ENCODE measurements around the gene STMN1.
"Not testable (repeated sequence)": the region's sequence is repeated elsewhere in the genome, so short reads cannot be mapped to it uniquely, and the experiment has no call there.

STMN1 gene

DNA sequence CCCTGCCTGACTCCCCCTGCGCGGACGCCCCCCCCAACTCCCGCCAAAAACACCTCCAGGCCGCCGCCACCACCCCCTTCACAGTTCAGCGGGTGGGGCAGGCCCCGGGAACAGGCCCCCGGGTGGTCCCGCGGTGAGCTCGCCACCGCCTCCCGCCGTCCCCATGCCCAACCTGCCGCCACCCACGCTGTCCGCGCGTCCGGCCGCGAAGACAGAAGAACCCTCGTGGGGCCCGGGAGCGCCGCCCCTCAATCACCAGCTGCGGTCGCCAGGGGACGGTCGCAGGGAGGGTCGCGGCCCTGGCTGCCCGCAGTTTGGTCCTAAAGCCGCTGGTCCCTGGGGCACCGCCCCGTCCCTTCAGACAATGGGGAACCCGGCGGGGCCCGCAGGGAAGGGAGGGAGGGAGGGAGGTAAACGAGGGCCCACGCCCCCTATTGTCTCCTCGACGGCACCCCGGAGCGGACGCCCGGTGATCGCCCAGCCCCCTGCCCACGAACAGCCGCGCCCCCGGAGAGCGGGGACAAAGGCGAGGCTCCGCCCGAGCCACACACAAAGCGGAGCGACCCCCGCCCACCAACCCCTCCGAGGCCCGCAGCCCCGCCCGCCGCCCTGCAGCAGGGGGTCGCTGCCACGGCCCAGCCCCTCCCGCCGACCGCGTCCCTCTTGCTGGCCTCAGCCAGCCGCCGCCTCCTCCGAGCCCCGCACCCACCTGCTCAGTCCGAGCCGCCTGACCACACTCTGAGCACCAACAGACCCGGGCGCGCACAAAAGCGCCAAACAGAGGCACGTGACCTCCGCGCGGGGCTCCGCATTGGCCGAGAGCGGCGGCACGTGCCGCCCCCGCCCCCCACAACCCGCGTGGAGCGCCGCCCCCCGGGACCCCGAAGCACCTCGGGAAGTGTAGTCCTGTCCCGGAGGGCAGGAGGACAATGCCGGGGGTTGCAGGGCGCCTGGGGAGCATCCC, at the start of gene STMN1:
Gene STMN1, minus strand, starts transcription at position 740 of the 964 bp plus-strand sequence. CDS start 1,743 bp downstream, outside the sequence.
- DNase-seq (ENCODE audit: low read depth, low spot score): peak; percentile 97

DNA sequence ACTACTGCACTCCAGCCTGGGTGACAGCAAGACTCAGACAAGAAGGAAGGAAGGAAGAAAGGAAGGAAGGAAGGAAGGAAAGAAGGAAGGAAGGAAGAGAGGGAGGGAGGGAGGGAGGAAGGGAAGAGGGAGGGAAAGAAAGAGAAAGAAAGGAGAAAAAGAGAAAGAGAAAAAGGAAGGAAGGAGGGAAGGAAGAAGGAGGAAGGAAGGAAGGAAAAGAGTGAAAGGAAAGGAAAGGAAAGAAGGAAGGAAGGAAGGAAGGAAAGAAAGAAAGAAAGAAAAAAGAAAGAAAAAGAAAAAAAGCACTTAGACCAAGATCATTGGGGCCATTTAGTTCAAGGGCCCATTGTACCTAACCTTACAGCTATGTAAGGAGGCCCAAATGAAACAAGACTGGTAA, 49.3 kb upstream of the STMN1 start:
- no peak for DNase-seq (ENCODE audit: low read depth, low spot score)

DNA sequence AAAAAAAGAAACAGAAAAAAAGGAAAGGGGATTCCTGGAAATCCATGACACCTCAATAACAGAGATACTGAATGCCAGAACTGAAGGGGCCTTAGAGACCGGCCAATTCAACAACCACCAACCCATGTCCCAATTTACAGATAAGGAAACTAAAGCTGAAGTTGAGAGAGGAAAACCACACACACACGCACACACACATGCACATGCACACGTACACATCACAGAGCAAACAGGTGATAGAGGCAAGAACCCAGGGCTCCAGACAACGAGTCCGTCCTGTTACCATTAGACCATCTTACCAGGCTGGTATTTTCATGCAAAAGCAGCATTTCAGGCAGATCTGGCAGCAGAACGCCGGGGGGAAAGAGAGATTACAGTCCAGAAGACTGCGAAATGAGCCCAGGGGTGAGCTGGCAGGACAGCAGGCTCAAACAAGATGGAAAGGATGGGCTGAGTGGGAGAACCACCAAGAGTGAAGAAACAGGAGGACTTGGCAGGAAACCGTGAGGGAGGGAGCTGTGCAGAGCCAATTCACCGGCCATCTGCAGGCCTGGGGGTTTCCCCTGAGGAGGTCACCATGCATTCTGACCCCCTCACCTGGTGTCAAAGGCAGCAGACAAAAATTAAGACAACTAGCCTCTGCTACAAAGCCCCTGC, 48.2 kb upstream of the STMN1 start:
- DNase-seq (ENCODE audit: low read depth, low spot score): peak; percentile 33

DNA sequence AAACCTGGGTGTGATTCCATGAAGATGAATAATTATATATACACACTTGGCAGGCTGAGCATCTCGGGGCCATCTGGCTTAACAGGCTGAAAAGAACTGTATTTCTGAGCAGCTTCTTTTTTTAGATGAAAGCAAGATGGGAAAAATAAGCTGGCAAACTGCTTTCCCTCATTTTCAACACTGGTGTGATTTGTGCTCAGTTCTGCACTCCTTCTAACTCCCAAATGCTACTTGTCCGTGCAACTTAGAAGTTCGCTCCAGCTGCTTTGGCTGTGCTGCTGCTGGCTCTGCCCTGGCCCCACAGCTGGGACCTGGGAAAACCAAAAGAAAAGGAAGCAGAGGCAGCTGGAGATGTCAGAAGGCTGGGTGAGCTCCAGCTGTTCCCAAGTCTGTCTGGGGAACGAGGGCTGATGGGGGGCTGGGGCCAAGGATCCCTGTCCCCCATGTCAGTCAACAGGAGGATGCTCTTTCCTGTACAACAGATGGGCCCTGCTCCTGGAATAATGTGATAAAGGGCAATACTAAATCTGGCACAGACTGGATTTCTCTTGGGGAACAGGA, 46.7 kb upstream of the STMN1 start:
- no peak for DNase-seq (ENCODE audit: low read depth, low spot score)

DNA sequence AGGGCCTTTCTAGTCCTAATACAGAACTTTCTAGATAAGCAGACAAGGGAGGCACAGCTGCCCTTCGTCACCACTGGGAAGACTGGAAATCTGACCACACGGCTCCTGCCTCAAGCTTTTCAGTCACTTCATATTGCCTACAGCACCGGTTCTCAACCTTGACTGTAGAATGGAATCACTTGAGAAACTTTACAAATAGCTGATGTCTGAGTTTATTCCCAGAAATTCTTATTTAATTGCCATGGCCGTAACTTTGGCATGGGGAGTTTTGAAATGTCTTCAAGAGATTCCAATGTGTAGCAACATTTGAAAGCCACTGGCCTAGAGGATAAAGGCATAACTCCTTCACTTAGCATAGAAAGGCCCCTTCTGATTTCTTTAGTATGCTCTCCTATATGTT, 42.4 kb upstream of the STMN1 start:
- no peak for DNase-seq (ENCODE audit: low read depth, low spot score)

DNA sequence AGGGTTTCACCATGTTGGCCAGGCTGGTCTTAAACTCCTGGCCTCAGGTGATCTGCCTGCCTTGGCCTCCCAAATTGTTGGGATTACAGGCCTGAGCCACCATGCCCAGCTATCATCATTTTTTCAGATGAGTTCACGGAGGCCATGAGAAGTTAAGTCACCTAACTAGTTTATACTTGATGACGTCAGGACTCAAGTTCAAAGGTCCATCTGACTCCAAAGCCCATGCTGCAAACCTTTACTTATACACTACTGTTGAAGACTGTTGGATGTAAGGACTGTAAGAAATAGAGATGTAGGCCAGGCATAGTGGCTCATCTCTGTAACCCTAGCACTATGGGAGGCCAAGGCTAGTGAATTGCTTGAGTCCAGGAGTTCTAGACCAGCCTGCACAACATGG, 40.8 kb upstream of the STMN1 start:
- no peak for DNase-seq (ENCODE audit: low read depth, low spot score)

DNA sequence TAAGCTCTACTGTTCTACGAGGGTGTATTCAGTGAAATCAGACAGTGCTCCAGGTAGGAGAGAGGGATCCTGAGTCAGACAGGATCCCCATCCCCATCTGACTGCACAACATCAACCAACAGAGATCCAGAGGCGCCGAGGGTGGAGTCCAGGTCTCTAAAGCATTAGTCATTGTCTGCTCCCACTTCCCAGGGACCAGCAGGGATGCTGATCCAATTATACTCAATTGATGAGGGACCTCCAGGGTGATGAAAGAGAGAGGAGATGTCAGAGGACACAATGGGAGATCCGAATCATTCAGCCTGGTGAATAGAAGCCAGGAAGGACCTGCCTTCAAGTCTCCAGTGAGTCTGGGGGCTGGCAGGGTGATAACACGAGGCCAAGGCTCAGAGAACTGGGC, 39.5 kb upstream of the STMN1 start:
- DNase-seq (ENCODE audit: low read depth, low spot score): peak; percentile 37

DNA sequence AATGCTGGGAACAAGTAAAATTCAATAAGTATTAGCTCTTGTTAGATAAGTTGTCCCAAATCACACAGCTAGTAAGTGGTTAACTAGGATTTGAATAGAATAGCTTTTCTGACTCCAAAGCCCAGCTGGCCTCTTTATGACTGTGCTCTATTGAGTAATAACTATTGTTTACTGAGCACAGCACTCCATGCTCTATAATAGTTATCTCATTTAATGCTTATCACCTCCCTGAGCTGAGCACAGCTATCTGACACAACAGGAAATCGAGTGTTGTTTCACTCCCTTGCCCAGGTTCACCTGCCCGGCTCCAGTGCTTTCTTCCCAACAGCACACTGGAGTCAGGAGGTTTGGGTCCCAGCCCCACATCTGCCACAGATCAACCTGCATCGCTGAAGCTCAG, 38.8 kb upstream of the STMN1 start:
- DNase-seq (ENCODE audit: low read depth, low spot score): no peak

DNA sequence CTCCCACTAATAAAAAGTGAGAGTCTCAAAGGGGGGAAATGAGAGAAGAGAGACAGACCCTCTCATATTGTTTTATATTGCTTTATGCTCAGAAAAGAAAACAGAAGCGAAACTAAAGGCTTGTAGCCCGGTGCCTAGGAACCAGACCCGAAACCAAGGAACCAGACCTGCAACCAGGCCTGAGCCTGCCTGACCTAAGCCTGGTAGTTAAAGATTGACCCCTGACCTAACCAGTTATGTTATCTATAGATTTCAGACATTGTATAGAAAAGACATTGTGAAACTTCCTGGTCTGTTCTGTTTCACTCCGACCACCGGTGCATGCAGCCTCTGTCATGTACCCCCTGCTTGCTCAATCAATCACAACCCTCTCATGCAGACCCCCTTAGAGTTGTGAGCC, 37.3 kb upstream of the STMN1 start:
- not testable (repeated sequence) for DNase-seq (ENCODE audit: low read depth, low spot score)

DNA sequence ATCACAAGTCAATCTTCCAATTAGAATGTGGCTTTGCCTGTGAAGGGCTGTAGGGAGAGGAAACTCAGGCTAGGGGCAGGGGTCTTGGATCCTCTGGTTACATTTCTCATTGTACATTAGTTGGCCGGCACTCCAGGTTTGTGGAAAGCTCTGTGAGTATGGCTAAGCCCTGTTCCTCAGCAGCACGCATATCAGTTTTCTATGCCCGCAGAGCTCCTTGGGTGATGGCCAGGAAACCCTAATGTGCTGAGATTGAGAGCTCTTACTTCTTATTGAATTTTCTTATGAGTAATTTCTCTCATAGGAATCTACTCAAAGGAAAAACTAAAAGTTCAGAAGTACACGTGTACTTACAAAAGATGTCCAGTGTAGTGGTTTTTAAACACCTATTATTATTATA, 30.7 kb upstream of the STMN1 start:
- no peak for DNase-seq (ENCODE audit: low read depth, low spot score)

DNA sequence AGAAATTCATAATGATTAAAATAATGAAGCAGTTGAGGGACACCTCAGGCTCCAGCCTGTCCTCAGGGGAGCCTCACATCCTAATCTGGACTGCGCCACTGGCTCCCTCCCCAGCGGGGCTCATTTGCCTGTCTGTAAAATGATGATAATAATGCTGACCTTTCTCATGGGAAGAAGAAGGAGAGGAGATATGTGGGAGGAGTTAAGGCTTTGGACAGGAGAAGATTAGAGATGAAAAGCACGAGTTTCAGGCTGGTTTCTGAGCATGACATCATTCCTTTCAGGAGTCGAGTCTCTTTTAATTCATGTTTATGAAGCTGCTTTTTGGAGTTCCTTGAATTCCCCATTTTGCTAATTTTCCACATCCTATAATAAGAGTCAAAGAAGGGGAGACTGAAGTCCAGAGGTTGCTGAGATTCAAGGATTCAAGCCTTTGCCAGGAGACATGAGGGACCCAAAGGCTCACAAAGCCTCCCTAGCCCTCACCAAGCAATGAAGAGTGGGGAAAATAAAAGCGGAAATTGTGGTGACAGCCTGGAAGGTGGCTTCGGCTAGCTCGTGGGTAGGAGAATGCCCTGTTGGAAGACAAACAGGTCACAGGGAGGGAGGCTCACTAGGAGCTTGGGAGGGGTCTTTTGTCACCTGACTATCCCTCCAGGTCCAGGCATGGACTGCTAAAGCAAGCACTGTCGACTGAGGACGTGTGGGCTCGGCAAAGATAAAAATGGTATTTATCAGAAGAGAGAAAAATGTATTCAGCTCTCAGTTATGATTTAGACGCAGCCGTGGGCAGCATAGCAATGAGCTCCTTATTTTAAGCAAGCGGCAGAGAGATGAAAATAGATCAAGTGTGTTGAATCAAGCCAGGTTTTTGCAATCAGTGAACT, 27.5 kb upstream of the STMN1 start:
- no peak for DNase-seq (ENCODE audit: low read depth, low spot score)

DNA sequence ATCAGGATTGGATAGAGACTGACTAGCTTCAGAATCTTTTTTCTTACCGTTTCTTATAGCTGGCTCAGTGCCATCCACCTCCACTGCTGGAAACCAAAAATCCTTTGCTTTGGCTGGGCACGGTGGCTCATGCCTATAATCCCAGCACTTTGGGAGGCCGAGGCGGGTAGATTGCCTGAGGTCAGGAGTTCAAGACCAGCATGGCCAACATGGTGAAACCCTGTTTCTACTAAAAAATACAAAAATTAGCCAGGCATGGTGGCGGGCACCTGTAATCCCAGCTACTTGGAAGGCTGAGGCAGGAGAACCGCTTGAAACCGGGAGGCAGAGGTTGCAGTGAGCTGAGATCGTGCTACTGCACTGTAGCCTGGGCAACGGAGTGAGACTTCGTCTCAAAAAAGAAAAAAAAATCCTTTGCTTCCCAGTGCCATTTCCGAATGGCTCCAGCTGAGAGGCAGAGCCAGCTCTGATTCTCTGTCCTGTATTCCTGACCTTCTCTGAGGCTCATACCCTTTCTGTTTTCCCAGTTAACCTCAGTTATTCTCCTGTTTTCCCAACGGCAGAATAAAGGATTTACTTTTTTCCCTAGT, 26.7 kb upstream of the STMN1 start:
- not testable (repeated sequence) for DNase-seq (ENCODE audit: low read depth, low spot score)

DNA sequence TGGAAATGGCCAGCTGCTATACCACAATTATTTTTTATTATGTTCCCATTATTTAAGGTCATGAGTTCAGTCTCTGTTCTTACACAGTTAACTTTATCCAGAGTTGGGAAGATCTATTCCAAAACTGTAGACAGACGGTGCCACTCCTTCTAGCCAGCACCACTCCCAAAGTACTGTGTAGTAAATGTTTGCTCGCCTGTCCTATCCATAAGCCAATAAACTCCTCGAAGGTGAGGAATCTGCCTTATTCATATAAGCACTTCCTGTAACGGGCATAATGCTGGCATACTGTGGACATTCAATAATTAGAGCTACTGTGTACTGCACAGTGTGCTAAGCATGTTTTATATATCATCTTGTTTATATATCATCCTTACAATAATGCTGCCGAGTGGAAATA, 26.1 kb upstream of the STMN1 start:
- DNase-seq (ENCODE audit: low read depth, low spot score): no peak

DNA sequence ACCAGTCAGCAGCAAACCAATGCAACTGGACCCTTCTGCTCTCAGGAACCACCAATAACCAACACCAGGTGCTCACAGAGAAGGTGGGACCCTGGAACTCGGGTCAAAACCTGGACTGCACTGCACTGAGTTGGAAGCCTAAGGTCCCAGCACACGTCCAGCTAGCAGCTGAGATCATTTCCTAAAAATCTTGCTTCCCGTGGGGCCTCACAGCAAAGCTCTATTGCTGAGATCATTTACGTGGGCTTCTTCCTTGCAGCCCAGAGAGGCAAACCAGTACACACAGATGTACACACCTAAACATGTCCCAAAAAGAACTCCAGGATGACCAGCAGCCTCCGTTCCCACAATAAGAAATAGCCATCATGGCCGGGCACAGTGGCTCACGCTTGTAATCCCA, 22.8 kb upstream of the STMN1 start:
- DNase-seq (ENCODE audit: low read depth, low spot score): no peak

DNA sequence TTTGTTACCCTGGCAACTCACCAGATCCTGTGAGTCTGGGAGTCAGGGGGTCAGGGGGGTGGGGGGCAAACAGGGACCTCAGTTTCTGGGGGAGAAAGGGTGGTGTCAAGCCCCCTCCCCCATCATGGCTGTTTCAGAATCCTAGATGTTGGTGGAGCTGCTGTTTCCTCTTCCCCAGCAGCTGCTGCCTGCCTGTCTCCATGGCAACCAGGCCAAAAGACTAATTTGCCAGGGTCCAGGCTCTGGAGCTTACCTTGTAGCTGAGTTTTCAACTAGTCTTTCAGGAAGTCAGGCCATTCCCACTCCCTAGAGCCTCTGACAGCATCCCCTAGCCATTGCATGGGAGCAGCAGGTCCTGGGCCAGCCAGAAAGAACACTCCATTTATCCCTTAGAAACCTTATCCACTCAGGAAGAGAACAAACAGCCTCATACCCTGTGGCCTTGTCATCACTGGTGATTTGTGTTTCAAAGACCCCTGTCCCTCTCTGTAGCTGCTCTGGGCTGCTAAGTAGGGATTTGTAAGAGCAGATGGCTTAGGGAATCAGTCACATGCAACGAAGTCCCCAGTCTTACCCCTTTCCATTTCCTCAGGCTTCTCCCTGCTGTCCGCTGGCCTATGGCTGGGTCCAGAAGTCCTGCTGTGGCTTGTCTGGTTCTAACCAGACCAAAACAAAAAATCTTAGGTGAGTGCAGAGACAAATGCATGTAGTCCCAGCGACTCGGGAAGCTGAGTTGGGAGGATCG, 21.5 kb upstream of the STMN1 start:
- DNase-seq (ENCODE audit: low read depth, low spot score): peak; percentile 55

DNA sequence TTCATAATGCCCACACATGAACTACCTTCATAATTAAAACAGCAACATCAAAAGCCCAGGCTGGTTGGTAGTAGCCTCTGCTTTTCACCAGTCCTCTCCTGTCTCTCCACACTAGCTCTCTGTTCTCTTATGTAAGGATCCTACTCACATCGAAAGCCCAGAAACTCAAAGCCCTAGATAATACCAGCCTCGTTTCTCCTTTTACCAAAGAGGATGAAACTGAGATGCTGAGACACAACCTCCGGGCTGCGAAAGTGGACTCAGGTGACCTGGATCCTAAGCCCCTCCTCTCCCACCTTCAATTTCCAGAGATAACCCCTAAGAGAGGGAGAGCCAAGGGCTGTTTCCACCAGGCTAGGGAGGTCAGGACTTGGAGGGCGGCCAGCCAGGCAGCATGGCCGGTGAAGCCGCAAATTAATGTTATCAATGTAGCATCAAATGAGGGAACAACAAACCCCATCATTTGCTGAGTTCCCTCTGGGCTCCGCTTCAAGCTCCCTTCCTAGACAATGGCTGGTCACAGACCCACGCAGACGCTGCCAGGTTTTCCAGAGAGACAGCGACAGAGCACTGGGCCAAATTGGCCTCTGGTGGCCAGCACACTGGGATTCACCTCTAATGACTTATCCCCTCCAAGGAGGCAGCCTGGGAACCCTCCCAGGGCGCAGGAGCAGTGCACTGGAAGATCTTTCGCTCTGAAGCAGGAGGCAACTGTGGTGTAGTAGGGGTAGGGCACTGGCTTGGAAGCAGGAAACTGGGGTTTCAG, 20.7 kb upstream of the STMN1 start:
- DNase-seq (ENCODE audit: low read depth, low spot score): no peak

DNA sequence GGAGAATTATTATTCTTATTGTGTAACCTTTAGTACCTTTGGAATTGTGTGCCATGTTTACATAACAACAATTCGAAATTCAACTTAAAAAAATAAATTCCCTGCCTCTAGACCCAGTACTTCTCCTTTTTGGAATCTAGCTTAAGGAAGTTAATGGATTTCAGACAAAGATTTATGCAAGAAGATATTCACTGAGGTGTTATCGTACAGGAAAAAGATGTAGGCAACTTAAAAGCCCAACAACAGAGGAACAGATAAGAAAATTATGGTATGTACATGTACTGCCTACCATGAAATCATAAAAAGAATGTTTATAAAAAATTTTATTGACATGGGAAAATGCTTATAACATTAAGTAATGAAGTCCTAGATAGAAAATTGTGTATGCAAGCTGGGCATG, 18.2 kb upstream of the STMN1 start:
- no peak for DNase-seq (ENCODE audit: low read depth, low spot score)

DNA sequence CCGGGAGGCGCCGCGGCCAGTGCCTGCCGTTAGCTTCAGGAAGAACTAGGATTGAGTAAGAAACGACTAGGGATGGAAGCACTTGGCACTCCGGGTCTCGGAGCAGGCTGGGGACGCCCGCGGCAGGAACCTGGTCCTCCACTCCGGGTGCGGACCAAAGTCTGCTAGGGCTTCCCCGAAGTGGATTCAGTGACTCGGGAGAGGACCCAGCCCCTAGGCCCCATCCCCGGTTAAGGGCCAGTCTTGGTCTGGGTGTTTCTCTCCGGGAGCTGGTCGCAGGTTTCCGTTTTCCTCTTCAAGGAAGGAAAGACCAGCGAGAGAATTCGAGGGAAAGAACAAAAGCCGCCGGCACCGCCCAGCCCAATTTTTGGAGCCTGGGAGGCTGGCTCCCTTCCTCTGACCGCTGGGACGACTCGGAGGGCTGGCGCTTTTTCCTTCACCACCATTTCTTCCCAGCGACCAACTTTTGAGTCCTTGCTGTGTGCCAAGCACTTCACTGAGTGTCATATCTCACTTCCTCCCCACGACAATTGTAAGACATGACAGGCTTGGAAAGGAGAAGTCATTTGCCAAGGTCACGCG, 16.8 kb upstream of the STMN1 start:
- peak; percentile 84 for DNase-seq (ENCODE audit: low read depth, low spot score)

All from ELF-1 (cell line).